ENCODE measurements around the gene MAST1. TPM values are rescaled to one million over a fixed set of nuclear protein-coding genes. Genes with fewer than 3 reads are reported as not detected.
"Not testable (repeated sequence)": the region's sequence is repeated elsewhere in the genome, so short reads cannot be mapped to it uniquely, and the experiment has no call there.

The MAST1 gene
- total RNA-seq, 2 donors from 2014 or later, result 2.4 to 2.6 TPM

DNA sequence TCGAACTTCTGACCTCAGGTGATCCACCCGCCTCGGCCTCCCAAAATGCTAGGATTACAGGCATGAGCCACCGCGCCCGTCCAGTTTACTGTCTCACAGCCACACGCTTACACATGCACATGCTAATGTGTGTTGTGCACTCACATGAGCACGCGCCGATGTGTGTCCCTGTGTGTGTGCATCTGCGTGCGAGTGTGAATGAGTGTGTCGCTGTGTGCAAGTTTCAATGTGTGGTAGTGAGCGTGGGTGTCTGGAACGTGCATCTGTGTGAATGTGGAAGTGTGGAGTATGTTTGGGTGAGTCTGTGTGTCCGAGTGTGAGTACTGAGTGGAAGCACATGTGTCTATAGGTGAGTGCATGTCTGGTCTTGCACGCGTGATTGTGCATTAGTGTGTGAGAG is 4.2 kb downstream of the MAST1 start:
- no peak for ATAC-seq (replicated peaks)
- no peaks in the 10 kb centered on the region for H3K9me3 Mint-ChIP-seq
- no peak overlapping the region for H3K4me3 Mint-ChIP-seq
- no peaks in the 10 kb centered on the region for H3K36me3 Mint-ChIP-seq (ENCODE audit: low read depth)
- H3K27ac Mint-ChIP-seq, result no peak overlapping the region
- H3K27me3 Mint-ChIP-seq, result peaks cover 45% of the 10 kb centered on the region
- H3K4me1 Mint-ChIP-seq, result peaks cover 12% of the 10 kb centered on the region

DNA sequence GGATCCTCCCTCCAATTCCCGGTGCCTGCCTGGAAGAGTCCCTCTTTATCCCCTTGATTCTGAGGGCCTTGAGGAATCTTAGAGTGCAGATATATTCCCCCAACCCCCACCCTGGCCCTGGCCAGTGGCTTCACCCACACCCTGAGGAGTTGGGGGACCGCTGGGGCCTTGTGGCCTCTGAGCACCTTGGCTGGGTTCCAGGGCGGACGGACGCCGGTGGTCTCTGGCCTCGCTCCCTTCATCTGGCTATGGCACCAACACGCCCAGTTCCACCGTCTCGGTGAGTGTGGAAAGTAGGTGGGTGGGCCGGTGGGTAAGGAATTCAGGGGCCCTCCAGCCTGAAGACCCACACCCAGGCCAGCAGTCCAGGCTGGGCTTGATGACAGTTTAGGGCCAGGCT is 5.0 kb downstream of the MAST1 start:
- Mint-ChIP-seq H3K36me3 (ENCODE audit: low read depth) (no peaks in the 10 kb centered on the region), H3K9me3 (no peaks in the 10 kb centered on the region), H3K27ac (no peak overlapping the region), H3K4me1 (peaks cover 11% of the 10 kb centered on the region), H3K4me3 (no peak overlapping the region), H3K27me3 (peaks cover 43% of the 10 kb centered on the region)
- ATAC-seq (replicated peaks), result no peak

DNA sequence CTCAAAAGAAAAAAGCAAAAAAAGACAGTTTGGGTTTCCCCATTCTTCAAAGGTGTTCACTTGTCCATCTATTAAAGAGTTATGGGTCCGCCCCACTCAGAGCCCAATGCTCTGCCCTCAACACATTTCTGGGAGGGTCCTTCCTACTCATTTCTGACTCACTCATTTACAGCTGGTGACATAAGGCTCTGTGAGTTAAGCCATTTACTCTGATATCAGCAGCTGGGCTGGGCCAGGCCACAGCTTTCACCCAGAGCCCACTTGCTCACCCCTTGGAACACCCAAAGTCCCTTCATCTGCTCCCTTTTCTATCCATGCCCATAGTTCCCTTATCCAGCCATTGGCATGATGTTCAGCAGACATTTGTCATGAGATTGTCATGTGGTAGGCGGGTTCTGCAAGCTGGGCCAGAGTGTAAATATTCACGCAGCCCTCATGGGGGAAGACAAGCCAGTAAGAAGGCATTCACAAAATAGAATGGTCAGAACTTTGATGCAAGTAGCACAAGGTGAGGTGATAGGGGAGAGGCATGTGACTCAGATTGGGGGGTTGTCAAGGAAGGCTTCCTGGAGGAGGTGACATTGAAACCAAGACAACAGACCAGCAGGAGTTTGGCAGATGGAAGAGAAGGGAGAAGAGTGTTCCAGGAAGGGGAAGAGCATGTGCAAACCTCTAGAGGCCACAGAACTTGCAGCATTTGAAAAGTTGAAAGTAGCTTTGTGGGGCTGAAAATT is 5.9 kb downstream of the MAST1 start:
- no peak overlapping the region for H3K4me3 Mint-ChIP-seq
- peaks cover 9% of the 10 kb centered on the region for H3K4me1 Mint-ChIP-seq
- peaks cover 41% of the 10 kb centered on the region for H3K27me3 Mint-ChIP-seq
- ATAC-seq (replicated peaks), result no peak
- H3K9me3 Mint-ChIP-seq, result no peaks in the 10 kb centered on the region
- no peaks in the 10 kb centered on the region for H3K36me3 Mint-ChIP-seq (ENCODE audit: low read depth)
- H3K27ac Mint-ChIP-seq, result no peak overlapping the region

DNA sequence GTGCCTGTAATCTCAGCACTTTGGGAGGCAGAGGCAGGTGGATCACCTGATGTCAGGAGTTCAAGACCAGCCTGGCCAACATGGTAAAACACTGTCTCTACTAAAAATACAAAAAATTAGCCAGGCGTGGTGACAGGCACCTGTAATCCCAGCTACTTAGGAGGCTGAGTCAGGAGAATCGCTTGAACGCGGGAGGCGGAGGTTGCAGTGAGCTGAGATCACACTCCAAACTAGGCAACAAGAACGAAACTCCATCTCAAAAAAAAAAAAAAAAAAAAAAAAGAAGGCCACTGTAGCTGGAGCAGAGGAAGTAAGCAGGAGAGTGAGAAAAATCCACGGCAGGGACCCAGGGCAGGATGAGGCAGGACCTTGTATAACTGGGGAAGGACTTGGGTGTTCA is 8.3 kb downstream of the MAST1 start:
- not testable (repeated sequence) for H3K27ac Mint-ChIP-seq; H3K36me3 Mint-ChIP-seq (ENCODE audit: low read depth)
- peak overlapping the region; percentile 82 for H3K4me3 Mint-ChIP-seq

DNA sequence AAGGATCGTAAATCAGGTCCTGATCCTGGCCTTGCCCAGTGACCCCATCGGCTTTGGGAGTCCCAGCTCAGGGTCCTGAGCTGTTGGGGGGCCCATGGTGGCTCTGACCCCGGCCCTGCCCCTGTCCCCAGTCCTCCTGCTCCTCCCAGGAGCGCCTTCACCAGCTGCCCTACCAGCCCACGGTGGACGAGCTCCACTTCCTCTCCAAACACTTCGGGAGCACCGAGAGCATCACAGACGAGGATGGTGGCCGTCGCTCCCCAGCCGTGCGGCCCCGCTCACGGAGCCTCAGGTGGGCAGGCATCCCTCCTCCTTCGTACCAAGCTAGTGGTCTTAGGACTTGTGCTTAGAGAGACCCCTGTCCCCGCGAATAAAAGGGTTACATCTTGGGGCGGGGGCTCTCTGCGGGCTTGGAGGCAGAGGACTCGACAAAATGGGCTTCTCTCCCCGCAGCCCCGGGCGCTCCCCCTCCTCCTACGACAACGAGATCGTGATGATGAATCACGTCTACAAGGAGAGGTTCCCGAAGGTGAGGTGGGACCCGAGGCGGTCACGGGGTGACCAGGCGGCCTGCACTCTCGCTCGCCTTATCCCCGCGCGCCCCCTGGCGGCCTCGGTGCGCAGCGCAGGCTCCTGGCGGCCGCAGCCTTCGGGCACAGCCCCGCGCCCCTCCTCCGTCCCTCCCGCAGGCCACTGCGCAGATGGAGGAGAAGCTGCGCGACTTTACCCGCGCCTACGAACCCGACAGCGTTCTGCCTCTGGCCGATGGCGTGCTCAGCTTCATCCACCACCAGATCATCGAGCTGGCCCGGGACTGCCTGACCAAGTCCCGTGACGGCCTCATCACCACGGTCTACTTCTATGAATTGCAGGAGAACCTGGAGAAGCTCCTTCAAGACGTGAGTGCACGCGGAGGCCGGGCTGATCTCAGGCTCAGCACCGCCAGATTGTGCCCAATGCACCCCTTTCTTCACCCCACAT is 9.1 kb downstream of the MAST1 start:
- peak overlapping the region; percentile 85 for H3K27ac Mint-ChIP-seq
- no peaks in the 10 kb centered on the region for H3K9me3 Mint-ChIP-seq
- ATAC-seq (replicated peaks), result peak; percentile 98
- no peaks in the 10 kb centered on the region for H3K36me3 Mint-ChIP-seq (ENCODE audit: low read depth)
- H3K4me1 Mint-ChIP-seq, result no peaks in the 10 kb centered on the region
- peaks cover 16% of the 10 kb centered on the region for H3K27me3 Mint-ChIP-seq
- peak overlapping the region; percentile 82 for H3K4me3 Mint-ChIP-seq

More for the DNA sequence above, 8.3 kb downstream of the MAST1 start:
- ATAC-seq (replicated peaks); H3K4me1 Mint-ChIP-seq; H3K9me3 Mint-ChIP-seq: not testable (repeated sequence)
- H3K27me3 Mint-ChIP-seq, result peaks cover 23% of the 10 kb centered on the region

DNA sequence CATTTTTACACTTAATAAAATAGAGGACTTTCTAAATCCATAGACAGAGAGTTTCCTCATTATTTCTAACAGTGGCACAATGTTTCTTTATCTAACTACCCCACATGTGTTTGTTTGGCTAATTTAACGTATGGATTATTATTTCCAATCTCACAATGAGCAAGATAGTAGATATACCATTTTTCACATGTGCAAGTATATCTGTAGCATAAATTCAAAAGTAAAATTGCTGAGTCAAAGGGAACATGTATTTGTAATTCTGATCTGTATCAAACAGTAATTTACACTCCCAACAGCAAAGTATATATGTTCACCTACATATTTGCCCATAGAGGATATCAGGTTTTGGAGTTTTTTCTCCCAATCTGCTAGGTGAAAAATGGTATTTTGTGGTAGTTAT is 18.3 kb downstream of the MAST1 start:
- H3K9me3 Mint-ChIP-seq, result no peaks in the 10 kb centered on the region
- no peak for ATAC-seq (replicated peaks)
- H3K27ac Mint-ChIP-seq, result no peak overlapping the region
- H3K4me1 Mint-ChIP-seq, result no peaks in the 10 kb centered on the region
- peaks cover 3% of the 10 kb centered on the region for H3K27me3 Mint-ChIP-seq
- no peaks in the 10 kb centered on the region for H3K36me3 Mint-ChIP-seq (ENCODE audit: low read depth)
- no peak overlapping the region for H3K4me3 Mint-ChIP-seq

DNA sequence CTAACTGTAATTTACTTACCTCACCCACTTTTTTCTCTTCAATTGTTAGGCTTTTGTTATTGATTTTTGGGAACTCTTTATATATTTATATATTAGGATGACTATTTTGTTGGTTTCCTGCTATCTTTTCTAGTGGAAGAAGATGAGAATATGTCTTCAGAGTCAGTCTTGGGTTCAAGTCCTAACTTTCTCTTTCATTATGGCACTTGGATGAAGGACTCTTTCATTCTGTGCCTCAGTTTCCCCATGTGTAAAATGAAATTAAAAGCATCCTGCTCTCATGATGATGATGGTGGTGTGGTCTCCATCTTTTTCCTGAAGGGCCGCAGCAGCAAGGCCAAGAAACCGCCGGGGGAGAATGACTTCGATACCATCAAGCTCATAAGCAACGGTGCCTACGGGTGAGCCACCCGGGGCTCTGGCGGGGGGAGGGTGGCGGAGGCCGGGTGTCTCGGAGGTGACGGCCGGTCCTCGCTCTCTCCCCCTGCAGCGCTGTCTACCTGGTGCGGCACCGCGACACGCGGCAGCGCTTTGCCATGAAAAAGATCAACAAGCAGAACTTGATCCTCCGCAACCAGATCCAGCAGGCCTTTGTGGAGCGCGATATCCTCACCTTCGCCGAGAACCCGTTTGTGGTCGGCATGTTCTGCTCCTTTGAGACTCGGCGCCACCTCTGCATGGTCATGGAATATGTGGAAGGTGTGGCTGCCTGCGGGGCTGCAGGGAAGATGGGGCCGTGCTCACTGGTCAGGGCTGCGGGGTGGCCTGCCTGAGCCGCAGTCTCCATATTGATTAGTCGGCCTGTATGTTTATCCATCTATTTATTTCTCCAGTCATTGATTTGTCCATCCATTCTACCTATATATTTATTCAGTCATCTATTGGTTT is 20.0 kb downstream of the MAST1 start:
- no peak overlapping the region for H3K4me3 Mint-ChIP-seq
- no peaks in the 10 kb centered on the region for H3K4me1 Mint-ChIP-seq
- H3K27ac Mint-ChIP-seq, result no peak overlapping the region
- H3K36me3 Mint-ChIP-seq (ENCODE audit: low read depth), result no peaks in the 10 kb centered on the region
- peaks cover 3% of the 10 kb centered on the region for H3K27me3 Mint-ChIP-seq
- H3K9me3 Mint-ChIP-seq, result no peaks in the 10 kb centered on the region
- no peak for ATAC-seq (replicated peaks)

DNA sequence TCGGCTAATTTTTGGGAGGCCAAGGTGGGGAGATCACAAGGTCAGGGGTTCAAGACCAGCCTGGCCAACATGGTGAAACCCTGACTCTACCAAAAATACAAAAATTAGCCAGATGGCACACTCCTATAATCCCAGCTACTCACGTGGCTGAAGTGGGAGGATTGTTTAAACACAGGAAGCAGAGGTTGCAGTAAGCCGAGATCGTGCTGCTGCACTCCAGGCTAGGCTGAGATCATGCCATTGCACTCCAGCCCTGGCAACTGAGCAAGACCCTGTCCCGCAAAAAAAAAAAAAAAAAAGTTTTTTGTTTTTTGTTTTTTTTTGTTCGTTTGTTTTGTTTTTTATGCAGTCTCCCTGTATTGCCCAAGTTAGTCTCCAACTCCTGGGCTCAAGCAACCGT is 21.2 kb downstream of the MAST1 start:
- no peak overlapping the region for H3K4me3 Mint-ChIP-seq
- H3K27me3 Mint-ChIP-seq, result peaks cover 6% of the 10 kb centered on the region
- no peaks in the 10 kb centered on the region for H3K36me3 Mint-ChIP-seq (ENCODE audit: low read depth)
- H3K9me3 Mint-ChIP-seq, result no peaks in the 10 kb centered on the region
- H3K27ac Mint-ChIP-seq, result no peak overlapping the region
- no peaks in the 10 kb centered on the region for H3K4me1 Mint-ChIP-seq
- no peak for ATAC-seq (replicated peaks)

DNA sequence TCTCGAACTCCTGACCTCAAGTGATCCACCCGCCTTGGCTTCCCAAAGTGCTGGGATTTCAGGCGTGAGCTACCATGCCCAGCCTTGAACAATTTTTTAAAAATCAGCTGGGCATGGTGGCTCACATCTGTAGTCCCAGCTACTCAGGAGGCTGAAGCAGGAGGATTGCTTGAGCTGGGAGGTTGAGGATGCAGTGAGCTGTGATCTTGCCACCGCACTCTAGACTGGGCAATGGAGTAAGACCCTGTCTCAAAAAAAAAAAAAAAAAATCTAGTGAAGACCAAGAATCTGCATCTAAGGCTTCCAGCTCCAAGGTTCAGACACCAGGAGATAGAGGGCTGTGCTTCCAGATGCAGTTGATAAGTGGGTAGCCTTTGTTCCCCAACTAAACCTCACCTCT is 25.8 kb downstream of the MAST1 start:
- ATAC-seq (replicated peaks), result no peak
- Mint-ChIP-seq H3K9me3 (no peaks in the 10 kb centered on the region), H3K4me3 (no peak overlapping the region), H3K27ac (no peak overlapping the region), H3K27me3 (peaks cover 9% of the 10 kb centered on the region), H3K36me3 (ENCODE audit: low read depth) (no peaks in the 10 kb centered on the region), H3K4me1 (peaks cover 11% of the 10 kb centered on the region)

DNA sequence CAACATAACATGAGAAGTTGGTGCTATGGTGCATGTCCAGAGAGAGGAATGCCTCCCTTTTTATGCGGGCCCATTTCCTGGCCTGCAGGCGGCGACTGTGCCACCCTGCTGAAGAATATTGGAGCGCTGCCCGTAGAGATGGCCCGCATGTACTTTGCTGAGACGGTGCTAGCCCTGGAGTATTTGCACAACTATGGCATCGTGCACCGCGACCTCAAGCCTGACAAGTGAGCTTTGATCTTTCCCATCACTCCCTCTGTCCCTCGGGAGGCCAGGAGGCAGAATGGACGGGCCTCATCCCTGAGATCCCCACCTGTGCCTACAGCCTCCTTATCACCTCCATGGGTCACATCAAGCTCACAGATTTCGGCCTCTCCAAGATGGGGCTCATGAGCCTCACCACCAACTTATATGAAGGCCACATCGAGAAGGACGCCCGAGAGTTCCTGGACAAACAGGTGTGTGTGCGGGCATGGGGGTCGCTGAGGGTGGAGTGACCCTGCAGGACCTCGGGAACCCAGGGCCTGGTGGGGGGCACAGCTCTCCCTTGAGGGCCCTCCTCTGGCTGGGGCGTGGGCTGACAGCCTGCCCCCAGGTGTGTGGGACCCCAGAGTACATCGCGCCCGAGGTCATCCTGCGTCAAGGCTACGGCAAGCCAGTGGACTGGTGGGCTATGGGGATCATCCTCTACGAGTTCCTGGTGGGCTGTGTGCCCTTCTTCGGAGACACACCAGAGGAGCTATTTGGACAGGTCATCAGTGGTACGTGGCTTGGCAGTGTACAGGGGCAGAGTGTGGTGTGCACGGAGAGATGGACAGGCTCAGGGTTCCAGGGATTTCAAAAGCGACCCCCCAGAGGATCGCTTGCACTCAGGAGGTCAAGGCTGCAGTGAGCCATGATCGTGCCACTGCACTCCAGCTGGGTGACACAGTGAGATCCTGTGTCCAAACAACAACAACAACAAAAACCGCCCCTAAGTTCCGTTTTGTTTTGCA is 26.7 kb downstream of the MAST1 start:
- peaks cover 9% of the 10 kb centered on the region for H3K27me3 Mint-ChIP-seq
- H3K4me3 Mint-ChIP-seq, result no peak overlapping the region
- peaks cover 11% of the 10 kb centered on the region for H3K4me1 Mint-ChIP-seq
- no peaks in the 10 kb centered on the region for H3K36me3 Mint-ChIP-seq (ENCODE audit: low read depth)
- no peak for ATAC-seq (replicated peaks)
- no peaks in the 10 kb centered on the region for H3K9me3 Mint-ChIP-seq
- no peak overlapping the region for H3K27ac Mint-ChIP-seq

DNA sequence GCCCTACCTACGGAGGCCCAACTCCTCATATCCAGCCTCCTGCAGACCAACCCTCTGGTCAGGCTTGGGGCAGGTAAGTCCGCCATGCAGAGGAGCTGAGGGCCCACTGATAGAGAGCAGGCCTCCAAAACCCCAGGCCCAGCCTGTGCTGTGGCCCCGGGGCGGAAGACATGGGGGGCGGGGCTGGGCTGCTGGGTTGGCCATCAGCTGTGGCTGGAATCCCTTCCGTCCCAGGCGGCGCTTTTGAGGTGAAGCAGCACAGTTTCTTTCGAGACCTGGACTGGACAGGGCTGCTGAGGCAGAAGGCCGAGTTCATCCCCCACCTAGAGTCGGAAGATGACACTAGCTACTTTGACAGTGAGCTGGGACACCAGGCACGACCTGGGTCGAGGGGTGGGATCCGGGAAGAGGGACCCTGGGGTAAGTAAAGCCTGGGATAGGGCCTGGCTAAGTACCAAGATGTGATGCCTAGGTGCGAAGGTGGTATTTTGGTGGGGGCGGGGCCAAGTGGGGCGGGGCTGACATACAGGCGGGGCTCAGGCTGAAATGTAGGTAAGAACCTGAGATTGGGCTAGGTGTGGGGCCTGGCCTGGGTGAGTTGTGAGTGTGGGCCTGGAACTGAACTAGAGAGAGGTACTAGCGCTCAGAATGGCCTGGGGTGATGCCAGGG is 27.6 kb downstream of the MAST1 start:
- no peak for ATAC-seq (replicated peaks)
- Mint-ChIP-seq H3K9me3 (no peaks in the 10 kb centered on the region), H3K27ac (no peak overlapping the region), H3K4me1 (peaks cover 11% of the 10 kb centered on the region), H3K36me3 (ENCODE audit: low read depth) (no peaks in the 10 kb centered on the region), H3K4me3 (peak overlapping the region; percentile 64), H3K27me3 (peaks cover 9% of the 10 kb centered on the region)

DNA sequence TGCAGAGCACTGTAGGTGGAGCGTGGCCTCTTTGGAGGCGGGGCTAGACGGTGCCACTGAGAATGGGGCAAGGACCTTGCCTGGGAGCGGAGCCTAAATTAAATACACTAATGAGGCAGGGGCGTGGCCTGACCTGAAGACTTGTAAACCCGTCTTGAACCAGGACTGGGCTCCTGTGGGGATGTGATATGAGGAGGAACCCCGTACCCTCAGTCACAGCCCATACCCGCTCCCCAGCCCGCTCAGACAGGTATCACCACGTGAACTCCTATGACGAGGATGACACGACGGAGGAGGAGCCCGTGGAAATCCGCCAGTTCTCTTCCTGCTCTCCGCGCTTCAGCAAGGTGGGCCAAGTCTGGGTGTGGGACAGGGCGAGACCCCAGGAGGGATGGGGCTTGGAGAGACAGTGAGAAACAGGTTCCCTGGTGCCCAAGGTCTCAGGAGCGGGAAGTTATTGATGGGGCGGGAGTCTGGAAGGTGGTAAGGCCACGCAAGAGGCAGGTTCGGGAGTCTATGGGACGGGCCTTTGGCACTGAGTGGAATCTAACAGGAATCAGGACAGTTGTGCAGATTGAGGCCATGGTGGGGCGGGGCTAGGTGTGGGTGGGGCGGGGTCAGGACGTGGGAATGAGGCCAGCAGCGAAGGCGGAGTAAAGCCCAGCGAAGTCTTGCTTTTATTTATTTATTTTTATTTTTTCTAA is 28.3 kb downstream of the MAST1 start:
- Mint-ChIP-seq H3K4me1 (peaks cover 11% of the 10 kb centered on the region), H3K36me3 (ENCODE audit: low read depth) (no peaks in the 10 kb centered on the region), H3K27ac (no peak overlapping the region), H3K4me3 (peak overlapping the region; percentile 64), H3K27me3 (peaks cover 5% of the 10 kb centered on the region), H3K9me3 (no peaks in the 10 kb centered on the region)
- no peak for ATAC-seq (replicated peaks)
